ENCODE results near the gene AASDH.
"Not testable (repeated sequence)": the region's sequence is repeated elsewhere in the genome, so short reads cannot be mapped to it uniquely, and the experiment has no call there.

AASDH gene

DNA sequence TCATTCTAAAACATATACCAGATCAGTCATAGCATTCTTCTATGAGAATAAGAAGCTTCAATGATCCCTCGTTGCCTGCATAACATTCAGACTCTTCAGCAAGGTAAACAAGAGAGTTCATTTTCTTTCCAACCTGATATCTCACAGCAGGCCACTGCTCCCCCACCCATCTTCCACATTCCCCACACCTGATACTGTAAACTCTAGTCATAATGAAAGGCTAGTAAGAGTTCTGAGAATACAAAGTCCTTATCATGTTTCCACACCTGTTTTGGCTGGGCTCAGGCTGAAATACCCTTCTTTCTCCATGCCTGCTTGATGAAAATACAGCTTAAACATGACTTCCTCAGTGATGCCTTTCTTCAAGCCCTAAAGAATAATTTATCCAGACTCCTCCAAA lies 2.3 kb upstream of the AASDH start:
- DNase-seq (ENCODE audit: low read depth in 2 of 2) = no peak

DNA sequence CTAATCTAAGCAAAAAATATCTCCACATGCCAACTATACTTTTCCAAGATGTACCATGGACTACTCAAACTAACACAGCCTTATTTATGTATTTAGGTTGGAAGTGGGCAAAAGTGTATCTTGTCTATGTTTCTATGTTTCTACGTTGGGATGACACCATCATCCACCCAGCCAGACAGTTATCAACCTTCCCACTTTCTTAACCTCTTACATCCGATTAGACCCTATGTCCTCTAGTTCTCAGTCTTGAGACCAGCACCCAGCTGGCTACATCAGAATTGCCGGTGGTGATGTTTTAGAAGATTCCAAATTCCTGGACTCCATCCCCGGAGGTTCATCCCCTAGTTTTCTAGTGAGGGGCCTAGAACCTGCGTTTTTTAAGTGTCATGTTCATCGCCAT lies 1.0 kb upstream of the AASDH start:
- DNase-seq (ENCODE audit: low read depth in 2 of 2) = no peak

DNA sequence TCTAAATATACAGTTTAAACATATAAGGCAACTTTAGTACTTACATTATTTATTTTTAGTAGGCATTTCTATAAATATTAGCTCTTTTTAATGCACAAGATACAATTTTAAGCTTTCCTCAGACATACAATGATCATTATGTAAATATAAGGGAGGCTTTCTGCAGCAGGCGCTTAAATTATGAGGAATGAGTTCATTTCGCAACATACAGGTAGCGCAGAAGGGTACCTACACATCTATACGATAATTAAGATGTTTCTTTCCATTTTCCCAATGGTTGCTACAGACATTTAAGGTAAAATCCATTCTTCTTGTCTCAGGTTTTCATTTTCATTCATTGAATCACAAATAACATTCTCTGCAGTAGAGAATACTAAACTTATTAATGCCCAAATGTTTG lies 1.2 kb downstream of the AASDH start:
- no peak for DNase-seq (ENCODE audit: low read depth in 2 of 2)

DNA sequence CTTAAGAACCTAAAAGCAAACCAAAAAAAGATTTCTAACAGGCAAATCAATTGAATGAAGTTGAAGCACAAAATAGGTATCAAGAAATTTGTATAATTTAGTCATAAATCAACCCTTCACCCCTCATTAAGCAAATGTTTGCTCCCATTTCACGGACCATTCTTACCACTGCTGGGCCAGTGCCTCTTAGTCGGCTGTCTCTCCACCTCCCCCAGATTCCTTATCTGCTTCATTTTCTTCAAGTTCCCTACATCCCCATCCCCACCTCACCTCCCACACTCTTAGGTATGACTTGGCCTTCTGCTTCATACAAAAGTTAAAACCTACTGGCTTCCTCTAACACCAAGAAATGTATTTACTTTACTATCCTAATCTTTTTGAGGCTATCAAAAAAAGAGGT lies 11.8 kb downstream of the AASDH start:
- no peak for DNase-seq (ENCODE audit: low read depth in 2 of 2)

DNA sequence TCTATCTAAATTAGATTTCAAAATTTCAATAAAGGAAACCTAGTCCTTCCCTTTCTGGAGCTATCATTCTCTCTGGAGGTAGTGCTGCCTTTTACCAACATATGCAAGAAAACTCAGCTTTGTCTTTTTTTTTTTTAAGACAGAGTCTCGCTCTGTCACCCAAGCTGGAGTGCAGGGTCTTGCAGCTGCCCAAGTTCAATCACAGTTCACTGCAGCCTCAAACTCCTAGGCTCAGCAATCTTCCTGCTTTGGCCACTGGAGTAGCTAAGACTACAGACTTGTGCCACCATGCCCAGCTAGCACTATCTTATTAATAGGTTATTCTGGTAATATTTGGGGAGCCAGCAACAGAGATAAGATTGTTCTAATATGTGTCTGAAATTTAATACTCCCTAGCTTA lies 12.3 kb downstream of the AASDH start:
- DNase-seq (ENCODE audit: low read depth in 2 of 2) = no peak

DNA sequence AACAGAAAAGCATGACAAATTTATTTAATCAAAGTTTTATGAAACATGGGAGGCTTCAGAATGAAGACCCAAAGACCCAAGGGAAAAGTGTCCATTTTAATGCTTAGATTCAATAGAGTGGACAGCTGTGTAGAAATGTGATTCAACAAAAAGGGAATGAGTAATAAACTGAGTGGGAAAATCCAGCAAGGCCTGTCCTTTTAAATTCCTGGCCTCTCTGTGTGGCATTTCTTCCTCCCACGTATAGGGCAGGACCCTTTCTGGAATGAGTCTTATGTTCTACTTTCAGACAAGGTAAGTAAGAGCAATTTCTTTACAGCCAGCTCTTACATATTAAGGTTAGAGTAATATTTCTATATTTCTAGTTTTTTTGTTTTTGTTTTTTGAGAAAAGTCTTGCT lies 14.5 kb downstream of the AASDH start:
- no peak for DNase-seq (ENCODE audit: low read depth in 2 of 2)

DNA sequence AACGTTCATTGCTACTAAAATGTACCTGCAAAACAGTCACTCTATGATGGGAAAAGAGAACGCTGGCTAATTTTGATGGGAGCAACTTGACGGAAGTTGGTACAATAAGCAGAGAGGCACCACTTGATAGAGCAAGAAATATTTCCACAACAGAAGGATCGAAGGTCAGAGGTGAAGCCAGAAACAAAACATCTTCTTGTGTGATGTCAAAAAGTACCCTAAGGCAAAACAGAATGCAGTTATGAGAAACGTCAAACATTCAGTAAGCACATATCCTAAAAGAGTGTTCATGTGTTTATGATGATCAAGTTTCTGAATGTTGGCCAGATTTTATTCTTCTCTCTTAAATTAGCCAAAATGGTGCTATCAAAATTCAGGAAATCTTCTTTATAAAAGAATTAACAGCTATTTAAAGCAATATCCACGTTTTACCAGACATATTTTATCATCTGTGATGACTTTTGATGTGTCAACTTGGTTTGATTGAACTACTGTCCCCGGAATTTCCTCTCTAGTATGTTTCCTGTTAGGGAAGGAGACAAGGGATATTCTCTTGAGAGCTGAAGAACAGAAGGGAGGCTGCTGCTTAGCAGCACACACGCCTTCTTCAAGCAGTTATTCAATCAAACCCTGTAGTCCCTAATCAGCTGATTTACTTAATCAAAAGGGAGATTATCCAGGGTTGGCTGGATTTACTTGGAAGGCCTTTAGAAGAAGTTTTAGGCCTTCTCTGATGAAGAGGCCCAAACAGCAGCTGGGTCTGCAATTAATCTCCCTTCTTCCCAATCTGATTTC lies 15.7 kb downstream of the AASDH start:
- DNase-seq (ENCODE audit: low read depth in 2 of 2) = no peak

DNA sequence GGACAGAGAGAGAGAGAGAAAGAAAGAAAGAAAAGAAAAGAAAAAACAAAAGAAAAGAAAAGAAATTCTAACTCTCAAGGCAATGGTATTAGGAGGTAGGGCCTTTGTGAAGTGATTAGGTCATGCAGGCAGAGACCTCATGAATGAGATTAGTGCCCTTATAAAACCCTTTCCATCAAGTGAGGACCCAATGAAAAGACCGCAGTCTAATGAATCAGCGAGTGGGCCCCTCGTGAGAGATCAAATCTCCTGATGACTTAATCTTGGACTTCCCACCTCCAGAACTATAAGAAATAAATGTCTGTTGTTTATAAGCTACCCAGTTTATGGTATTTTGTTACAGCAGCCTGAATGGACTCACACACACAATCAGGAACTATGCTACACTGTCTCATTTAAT lies 16.9 kb downstream of the AASDH start:
- no peak for DNase-seq (ENCODE audit: low read depth in 2 of 2)

DNA sequence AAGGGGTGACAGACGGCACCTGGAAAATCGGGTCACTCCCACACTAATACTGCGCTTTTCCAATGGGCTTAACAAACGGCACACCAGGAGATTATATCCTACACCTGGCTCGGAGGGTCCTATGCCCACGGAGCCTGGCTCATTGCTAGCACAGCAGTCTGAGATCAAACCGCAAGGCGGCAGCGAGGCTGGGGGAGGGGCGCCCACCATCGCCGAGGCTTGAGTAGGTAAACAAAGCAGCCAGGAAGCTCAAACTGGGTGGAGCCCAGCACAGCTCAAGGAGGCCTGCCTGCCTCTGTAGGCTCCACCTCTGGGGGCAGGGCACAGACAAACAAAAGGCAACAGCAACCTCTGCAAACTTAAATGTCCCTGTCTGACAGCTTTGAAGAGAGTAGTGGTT lies 24.3 kb downstream of the AASDH start:
- DNase-seq (ENCODE audit: low read depth in 2 of 2) = not testable (repeated sequence)

DNA sequence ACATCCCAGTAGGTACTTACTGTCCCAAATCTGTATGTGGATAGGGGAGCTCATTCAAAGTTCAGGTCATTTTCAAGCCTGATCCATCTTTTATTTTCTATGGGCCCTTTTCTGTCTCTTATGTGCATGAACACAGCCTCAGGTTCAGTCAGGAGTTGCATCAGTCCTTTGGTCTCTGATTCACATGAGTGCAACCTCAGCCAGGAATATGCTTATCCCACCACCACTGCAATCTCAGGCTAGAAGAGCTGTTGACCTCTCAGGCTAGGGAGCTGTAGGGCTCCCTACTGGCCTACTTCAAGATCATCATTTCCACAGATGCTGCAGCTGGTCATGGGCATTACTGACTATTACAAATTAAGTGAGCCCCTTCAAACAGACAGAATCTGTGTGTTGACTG lies 27.2 kb downstream of the AASDH start:
- no peak for DNase-seq (ENCODE audit: low read depth in 2 of 2)

DNA sequence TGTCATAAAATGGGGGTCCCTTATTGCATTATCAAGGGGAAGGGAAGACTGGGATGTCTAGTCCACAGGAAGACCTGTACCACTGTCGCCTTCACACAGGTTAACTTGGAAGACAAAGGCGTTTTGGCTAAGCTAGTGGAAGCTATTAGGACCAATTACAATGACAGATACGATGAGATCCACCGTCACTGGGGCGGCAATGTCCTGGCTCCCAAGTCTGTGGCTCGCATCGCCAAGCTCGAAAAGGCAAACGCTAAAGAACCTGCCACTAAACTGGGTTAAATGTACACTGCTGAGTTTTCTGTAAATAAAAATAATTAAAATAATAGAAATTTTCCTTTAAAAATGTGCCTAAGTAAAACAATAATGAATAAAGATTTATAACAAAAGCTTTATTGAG lies 30.6 kb downstream of the AASDH start:
- no peak for DNase-seq (ENCODE audit: low read depth in 2 of 2)

DNA sequence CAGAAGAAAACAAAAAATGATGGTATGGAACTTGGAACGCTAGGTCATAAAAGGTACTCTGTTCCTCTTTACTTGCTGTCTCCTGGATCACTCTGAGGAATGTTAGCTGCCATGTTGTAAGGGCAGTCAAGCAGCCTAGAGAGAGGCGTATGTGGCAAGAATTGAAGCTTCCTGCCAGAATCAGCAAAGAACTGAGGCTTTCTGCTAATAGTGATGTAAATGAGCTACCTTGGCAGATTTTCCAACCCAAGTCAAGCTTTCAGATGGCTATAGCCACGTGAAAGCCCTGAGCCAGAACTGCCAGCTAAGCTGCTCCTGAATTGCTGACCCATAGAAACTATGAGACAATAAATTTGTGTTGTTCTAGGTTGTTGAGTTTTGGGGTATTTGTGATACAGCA lies 38.7 kb downstream of the AASDH start:
- DNase-seq (ENCODE audit: low read depth in 2 of 2) = no peak

DNA sequence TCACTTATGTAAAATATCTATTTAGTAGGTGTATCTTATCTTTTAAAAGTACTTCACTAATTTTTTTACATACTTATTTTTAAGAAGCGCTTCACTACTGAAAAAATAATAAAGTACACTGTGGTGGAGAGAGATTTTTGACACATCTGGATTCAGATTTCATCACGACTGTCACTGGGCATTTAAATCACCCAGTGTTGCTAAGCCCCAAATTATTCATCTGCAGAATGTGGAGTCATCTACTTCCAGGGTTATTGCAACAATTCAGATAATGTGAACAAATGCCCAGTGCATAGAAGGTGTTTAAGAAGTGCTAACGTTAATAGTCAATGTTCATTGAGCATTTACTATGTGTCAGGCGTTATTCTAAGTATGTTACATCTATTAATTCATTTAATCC lies 41.8 kb downstream of the AASDH start:
- no peak for DNase-seq (ENCODE audit: low read depth in 2 of 2)

DNA sequence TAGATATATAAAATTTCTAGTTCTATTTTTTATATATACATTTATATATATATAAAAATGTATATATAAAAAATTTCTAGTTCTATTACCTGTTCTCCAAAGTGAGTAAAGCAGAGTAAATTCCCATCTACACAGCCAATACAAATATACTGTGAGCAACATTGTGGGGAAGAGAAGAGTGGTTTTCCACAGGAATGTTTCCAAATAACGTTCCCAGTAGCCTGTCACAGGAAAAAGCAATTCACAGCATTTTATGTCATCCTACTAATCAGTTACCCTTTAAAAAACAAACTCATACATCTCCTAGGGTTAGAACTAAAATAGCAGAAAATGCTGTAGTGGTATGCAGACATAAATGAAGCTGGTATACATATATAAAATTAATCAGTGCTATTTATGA lies 44.5 kb downstream of the AASDH start:
- no peak for DNase-seq (ENCODE audit: low read depth in 2 of 2)

DNA sequence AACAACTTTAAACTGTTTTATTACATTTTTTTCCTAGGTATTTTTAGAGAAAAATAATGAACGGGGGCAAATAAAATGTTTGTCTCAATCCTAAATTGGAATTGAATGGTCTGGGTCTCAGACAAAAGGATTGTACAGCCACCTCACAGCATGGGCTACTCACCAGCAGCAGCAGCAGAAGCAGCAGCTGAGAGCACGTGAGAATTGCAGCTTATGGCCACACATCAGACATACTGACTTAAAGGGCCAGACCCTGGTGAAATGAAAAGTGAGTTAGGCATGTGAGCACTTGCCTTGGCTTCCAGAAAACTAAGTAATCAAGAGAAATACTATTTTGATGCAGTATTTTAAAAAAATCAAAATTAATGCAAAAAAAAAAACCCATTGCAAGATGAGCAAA lies 56.6 kb downstream of the AASDH start:
- no peak for DNase-seq (ENCODE audit: low read depth in 2 of 2)

DNA sequence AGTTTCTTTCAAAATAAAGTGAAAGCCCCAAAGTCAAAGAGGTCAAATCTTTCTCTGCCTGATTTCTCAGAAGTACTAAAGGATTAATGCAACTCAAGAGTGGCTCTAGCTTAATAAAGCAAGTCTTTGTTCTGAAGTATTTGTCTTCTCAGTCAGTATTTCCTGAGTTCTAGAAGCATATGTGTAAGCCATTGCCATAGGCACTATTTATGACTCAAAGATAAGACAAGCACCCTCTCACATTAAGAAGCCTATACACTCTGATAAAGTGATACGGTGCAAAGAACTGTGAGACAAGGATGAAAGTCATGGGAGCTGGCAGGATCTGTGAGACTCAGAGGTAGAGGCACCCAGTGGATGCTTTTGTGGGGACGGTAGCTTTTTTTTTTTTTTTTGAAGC lies 60.9 kb downstream of the AASDH start:
- DNase-seq (ENCODE audit: low read depth in 2 of 2) = no peak

DNA sequence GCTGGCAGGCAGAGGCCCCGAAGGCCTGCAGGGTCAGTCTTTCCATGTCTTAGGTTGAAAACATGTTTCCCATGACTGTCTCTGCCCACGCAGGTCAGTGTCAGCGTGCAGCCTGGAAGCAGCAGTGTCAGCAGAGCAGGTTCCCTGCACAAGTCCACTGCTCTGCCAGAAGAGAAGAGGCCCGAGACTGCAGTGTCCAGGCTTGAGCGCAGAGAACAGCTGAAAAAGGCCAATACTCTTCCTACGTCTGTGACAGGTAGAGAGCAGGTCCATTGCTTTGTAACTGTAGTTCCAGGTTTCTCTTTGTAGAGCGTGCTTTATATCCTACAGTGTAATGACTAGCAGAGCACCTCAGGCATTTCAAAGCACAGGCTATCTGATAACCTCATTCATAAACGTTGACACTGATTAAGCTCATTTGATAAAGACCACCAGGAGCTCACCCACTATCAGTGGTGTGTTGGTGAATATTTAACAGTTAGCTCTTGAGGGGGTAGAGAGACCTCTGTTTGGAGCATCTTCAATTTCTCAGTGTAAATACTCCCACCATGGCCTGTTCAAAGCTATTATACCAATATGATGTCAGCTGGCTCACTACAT lies 63.2 kb downstream of the AASDH start:
- DNase-seq (ENCODE audit: low read depth in 2 of 2) = no peak

DNA sequence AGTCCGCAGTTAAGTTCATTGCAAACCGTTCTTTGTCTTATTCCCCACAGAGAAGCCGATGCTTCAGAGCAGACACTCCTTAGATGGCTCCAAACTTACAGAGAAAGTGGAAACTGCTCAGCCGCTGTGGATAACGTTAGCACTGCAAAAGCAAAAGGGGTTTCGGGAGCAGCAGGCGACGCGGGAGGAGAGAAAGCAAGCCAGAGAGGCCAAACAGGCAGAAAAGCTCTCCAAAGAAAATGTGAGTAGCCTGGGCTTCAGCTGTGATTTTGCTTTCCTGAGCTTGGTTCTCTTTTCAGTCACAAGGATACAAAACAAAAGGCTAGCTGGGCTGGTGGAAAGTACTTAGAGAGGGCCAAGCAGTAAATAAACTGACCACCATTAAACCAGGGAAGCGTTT lies 64.0 kb downstream of the AASDH start:
- DNase-seq (ENCODE audit: low read depth in 2 of 2) = no peak

DNA sequence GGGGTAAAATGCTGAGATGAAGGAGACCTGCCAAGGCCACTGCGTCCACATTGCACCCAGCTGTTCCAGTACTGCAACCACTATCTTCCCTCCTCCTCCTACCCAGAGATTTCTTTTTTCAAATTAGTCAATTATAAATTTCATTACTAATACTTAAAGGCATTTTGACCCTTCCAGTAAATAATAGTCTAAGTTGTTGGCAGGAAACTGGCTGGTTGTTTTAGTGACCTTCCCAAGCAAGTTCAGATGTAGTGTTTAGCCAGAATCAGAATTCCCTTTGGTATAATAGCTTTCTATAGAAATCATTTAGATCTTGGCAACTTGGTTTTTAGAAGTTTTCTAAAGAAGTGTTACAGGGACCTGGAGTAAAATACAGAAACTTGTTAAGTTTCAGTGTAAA lies 66.0 kb downstream of the AASDH start:
- DNase-seq (ENCODE audit: low read depth in 2 of 2) = no peak

DNA sequence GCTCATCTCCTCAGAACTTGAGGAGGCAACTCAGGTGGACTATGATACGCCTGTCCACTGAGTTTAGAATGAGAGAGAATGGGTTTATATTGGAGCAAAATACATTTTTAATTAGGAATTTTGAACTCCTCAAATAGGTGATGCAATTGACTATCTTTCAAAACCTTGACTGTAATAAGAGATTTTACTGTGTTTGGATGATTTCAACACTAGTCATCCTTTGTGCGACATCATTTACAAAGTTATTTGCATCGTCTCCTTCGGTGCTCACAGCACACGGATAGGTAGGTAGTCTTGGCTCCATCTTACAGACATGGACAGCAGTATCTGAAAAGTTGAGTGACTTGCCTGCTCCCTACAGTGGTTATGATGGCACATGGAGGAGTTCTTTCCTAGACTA lies 67.0 kb downstream of the AASDH start:
- DNase-seq (ENCODE audit: low read depth in 2 of 2) = no peak

DNA sequence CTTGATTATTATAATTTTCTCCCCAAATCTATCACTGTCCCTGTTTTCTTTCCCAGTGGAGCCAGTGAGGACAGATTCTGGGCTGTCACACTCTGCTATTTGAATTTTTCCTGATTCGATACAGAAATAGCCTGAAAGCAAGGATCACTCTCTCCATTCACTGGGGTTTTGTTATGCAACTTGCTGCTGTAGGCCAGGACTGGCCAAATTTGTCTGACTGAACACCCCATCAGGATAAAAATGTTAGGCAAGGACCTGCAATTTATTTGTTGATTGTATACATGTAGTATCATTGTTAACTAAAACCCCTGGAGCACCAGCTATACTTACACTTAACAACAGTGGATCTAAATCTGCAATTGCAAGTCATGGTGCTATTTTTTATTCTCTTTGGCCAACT lies 68.7 kb downstream of the AASDH start:
- DNase-seq (ENCODE audit: low read depth in 2 of 2) = no peak

DNA sequence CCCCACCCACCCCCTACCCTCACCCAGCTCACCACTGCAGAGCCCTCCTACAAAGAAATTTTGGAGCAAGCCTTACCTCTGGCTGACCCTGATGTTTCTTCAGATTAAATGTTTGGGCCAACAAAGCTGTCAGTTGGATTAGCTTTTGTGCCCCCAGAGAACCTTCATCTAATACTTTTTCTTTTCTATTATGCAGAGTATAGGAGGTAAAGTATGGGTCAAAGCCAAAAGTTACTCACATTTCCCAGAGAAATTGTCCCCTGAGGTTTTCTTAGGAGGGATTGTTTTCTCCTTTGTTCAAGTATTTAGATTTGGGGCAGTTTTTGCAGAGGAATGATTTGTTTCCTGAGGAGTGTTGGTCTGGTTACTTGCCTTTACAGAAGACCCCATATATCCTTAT lies 69.5 kb downstream of the AASDH start:
- DNase-seq (ENCODE audit: low read depth in 2 of 2) = no peak

DNA sequence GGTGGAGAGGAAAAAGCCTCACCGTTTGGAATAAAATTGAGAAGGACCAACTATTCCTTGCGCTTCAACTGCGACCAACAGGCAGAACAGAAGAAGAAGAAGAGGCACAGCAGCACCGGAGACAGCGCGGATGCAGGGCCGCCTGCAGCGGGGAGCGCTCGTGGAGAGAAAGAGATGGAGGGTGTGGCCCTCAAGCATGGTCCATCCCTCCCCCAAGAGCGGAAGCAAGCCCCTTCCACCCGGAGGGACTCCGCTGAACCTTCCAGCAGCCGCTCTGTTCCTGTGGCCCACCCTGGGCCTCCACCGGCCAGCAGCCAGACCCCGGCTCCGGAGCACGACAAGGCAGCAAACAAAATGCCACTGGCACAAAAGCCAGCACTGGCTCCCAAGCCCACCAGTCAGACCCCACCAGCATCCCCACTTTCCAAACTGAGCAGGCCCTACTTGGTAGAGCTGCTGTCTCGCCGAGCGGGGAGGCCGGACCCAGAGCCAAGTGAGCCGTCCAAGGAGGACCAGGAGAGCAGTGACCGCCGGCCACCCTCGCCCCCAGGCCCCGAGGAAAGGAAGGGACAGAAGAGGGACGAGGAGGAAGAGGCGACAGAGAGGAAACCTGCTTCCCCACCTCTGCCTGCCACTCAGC lies 71.2 kb downstream of the AASDH start:
- DNase-seq (ENCODE audit: low read depth in 2 of 2) = no peak
